ENCODE measurements around the gene DCXR. TPM values are rescaled to one million over a fixed set of nuclear protein-coding genes. Genes with fewer than 3 reads are reported as not detected.

DCXR gene
- total and polyA plus RNA-seq, 2 of the 13 experiments (the other 11 are each of a cell fraction or from before 2014, with no cell fraction given) = 287 to 311 TPM

DNA sequence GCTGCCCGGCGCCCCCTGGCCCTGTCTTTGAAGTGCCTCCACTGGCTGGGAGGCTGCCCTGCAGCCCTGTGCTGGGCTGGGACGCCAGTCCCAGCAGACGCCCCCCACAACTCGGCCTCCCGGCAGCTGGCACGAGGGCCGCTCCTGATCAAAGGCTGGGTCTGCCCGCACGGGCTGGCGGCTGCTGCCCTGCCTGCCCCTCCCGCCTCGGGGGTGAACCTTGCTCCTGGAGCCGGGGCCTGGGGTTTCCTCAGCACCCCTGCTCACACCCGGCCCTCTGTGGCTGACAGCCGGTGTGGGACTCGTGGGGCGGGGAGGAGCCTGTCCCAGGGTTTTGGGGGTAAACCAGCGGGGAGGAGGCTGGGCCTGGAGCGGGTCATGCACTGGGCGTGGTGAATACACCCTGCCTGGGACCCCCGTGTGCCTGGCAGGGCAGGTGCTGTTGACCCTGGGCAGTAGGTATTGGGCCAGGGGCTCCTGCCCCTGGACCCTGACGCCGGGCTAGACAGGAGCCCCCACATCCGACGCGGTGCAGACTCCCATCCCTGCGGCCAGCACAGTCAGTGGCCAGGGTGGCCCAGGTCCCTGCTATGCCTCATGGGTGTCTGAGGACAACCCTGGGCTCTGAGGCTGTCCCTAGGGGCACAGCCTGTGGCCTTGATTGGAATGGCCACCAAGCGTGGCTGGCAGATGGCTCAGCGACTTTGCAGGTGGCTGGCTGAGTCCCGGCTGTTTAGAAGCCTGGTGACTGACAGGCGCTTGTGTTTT, 36.5 kb downstream of the DCXR start (continued):
- TF ChIP-seq RCOR2 (CRISPR knock-in tag; IDR thresholded peaks at IDR 0.05) = peak; percentile 67; the same call in 1 of the 2 replicates
- TF ChIP-seq ZKSCAN5 (CRISPR knock-in tag; IDR thresholded peaks at IDR 0.05) = no peak
- peak; percentile 19; the same call in 1 of the 2 replicates for TF ChIP-seq DMAP1 (CRISPR knock-in tag; IDR thresholded peaks at IDR 0.05)
- TF ChIP-seq EED (CRISPR knock-in tag; IDR thresholded peaks at IDR 0.05) = no peak
- no peak for TF ChIP-seq CHCHD3 (CRISPR knock-in tag; IDR thresholded peaks at IDR 0.05)
- no peak; the same call in 1 of the 2 replicates for TF ChIP-seq ZFP36L2 (CRISPR knock-in tag; IDR thresholded peaks at IDR 0.05)
- TF ChIP-seq, protein P1, sequence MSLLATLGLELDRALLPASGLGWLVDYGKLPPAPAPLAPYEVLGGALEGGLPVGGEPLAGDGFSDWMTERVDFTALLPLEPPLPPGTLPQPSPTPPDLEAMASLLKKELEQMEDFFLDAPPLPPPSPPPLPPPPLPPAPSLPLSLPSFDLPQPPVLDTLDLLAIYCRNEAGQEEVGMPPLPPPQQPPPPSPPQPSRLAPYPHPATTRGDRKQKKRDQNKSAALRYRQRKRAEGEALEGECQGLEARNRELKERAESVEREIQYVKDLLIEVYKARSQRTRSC (CRISPR knock-in tag; IDR thresholded peaks at IDR 0.05; ENCODE audit: low read depth) = no peak; the same call in 1 of the 2 replicates
- TF ChIP-seq, protein P2, sequence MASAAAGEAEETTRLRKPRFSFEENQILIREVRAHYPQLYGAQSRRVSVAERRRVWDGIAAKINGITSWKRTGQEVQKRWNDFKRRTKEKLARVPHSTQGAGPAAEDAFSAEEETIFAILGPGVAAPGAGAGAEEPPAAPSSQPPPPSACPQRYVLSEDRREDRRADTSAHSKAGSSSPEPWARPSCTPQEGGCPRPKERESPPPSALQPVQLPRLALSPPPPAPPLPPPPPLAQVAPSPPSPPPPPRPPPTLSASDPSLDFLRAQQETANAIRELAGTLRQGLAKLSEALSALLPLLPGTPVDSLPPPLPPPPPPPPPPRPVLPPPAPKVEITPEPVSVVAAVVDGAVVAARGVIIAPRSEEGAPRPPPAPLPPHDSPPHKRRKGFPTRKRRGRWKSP (CRISPR knock-in tag; IDR thresholded peaks at IDR 0.05) = no peak
- TF ChIP-seq, protein P3, sequence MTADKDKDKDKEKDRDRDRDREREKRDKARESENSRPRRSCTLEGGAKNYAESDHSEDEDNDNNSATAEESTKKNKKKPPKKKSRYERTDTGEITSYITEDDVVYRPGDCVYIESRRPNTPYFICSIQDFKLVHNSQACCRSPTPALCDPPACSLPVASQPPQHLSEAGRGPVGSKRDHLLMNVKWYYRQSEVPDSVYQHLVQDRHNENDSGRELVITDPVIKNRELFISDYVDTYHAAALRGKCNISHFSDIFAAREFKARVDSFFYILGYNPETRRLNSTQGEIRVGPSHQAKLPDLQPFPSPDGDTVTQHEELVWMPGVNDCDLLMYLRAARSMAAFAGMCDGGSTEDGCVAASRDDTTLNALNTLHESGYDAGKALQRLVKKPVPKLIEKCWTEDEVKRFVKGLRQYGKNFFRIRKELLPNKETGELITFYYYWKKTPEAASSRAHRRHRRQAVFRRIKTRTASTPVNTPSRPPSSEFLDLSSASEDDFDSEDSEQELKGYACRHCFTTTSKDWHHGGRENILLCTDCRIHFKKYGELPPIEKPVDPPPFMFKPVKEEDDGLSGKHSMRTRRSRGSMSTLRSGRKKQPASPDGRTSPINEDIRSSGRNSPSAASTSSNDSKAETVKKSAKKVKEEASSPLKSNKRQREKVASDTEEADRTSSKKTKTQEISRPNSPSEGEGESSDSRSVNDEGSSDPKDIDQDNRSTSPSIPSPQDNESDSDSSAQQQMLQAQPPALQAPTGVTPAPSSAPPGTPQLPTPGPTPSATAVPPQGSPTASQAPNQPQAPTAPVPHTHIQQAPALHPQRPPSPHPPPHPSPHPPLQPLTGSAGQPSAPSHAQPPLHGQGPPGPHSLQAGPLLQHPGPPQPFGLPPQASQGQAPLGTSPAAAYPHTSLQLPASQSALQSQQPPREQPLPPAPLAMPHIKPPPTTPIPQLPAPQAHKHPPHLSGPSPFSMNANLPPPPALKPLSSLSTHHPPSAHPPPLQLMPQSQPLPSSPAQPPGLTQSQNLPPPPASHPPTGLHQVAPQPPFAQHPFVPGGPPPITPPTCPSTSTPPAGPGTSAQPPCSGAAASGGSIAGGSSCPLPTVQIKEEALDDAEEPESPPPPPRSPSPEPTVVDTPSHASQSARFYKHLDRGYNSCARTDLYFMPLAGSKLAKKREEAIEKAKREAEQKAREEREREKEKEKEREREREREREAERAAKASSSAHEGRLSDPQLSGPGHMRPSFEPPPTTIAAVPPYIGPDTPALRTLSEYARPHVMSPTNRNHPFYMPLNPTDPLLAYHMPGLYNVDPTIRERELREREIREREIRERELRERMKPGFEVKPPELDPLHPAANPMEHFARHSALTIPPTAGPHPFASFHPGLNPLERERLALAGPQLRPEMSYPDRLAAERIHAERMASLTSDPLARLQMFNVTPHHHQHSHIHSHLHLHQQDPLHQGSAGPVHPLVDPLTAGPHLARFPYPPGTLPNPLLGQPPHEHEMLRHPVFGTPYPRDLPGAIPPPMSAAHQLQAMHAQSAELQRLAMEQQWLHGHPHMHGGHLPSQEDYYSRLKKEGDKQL (CRISPR knock-in tag; IDR thresholded peaks at IDR 0.05; ENCODE audit: low read depth) = peak; percentile 48; the same call in 1 of the 2 replicates
- TF ChIP-seq ZNF3 (CRISPR knock-in tag; IDR thresholded peaks at IDR 0.05) = no peak
- peak; percentile 91 for TF ChIP-seq MIXL1 (CRISPR knock-in tag; IDR thresholded peaks at IDR 0.05)
- TF ChIP-seq SP140L (CRISPR knock-in tag; IDR thresholded peaks at IDR 0.05; ENCODE audit: borderline replicate concordance) = peak; percentile 74; the same call in 1 of the 2 replicates
- TF ChIP-seq, protein P4, sequence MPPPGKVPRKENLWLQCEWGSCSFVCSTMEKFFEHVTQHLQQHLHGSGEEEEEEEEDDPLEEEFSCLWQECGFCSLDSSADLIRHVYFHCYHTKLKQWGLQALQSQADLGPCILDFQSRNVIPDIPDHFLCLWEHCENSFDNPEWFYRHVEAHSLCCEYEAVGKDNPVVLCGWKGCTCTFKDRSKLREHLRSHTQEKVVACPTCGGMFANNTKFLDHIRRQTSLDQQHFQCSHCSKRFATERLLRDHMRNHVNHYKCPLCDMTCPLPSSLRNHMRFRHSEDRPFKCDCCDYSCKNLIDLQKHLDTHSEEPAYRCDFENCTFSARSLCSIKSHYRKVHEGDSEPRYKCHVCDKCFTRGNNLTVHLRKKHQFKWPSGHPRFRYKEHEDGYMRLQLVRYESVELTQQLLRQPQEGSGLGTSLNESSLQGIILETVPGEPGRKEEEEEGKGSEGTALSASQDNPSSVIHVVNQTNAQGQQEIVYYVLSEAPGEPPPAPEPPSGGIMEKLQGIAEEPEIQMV (CRISPR knock-in tag; IDR thresholded peaks at IDR 0.05; ENCODE audit: low read depth) = no peak; the same call in 1 of the 2 replicates
- peak; percentile 81; the same call in 1 of the 2 replicates for TF ChIP-seq ZNF263 (CRISPR knock-in tag; IDR thresholded peaks at IDR 0.05)
- TF ChIP-seq, protein P5, sequence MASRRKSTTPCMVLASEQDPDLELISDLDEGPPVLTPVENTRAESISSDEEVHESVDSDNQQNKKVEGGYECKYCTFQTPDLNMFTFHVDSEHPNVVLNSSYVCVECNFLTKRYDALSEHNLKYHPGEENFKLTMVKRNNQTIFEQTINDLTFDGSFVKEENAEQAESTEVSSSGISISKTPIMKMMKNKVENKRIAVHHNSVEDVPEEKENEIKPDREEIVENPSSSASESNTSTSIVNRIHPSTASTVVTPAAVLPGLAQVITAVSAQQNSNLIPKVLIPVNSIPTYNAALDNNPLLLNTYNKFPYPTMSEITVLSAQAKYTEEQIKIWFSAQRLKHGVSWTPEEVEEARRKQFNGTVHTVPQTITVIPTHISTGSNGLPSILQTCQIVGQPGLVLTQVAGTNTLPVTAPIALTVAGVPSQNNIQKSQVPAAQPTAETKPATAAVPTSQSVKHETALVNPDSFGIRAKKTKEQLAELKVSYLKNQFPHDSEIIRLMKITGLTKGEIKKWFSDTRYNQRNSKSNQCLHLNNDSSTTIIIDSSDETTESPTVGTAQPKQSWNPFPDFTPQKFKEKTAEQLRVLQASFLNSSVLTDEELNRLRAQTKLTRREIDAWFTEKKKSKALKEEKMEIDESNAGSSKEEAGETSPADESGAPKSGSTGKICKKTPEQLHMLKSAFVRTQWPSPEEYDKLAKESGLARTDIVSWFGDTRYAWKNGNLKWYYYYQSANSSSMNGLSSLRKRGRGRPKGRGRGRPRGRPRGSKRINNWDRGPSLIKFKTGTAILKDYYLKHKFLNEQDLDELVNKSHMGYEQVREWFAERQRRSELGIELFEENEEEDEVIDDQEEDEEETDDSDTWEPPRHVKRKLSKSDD (CRISPR knock-in tag; IDR thresholded peaks at IDR 0.05; ENCODE audit: low read depth) = peak; percentile 84
- peak; percentile 71 for TF ChIP-seq ZMYM3 (CRISPR knock-in tag; IDR thresholded peaks at IDR 0.05)
- TF ChIP-seq ZNF547 (CRISPR knock-in tag; IDR thresholded peaks at IDR 0.05) = peak; percentile 61
